Stimulated activated CD4-positive, alpha-beta T cell treated with anti-CD3 and anti-CD28 coated beads, Interleukin-4, amount 100 ng/mL, for 48 hours (primary cell): ENCODE measurements around the gene MAGEA6.
"Not testable (repeated sequence)": the region's sequence is repeated elsewhere in the genome, so short reads cannot be mapped to it uniquely, and the experiment has no call there.

ENCODE experiments used
- DNase-seq, 2 donors: peaks; one replicate each; pipeline ENCODE4 v3.0.0-alpha.2; 2020; ENCODE audit warnings: low read depth in 2 of 2

MAGEA6 gene

DNA sequence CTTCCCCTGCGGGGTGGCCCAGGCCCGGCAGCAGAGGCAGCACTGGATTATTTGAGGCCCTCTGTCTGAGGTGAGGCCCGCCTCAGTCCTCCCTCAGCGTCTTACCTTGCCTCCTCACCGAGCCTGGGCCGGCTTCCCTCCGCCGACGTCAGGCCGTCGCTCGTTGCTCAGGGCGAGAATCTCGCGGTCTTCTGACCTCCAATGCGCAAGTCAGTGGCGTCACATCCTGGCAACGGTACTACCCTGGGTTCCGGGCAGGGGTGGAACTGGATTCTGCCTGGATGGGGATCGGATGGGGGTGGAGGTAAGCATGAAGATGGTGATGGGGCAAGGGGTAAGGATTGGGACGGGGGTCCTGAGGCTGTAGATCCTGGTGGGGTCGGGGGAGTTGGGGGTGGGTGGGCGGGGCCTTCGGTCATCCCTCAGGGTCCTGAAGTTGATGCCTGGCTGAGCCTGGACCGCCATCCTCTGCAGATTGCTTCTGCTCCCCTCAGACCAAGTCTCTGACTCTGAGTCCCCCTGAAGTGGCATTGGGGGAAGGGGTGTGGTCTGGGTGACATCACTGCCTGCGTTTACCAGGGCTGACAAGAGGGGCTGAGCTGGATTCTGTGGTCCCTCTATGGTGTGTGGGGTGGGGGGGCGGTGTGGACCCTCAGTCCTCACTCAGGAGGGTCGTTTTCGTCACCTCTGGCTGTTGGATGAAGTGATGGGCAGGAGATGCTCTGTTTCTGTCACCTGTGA is at the start of gene MAGEA6:
Gene MAGEA6, minus strand, starts transcription at position 141 of the 741 bp plus-strand sequence. CDS start 2,039 bp downstream, outside the sequence.
- DNase-seq, result not testable (repeated sequence)

DNA sequence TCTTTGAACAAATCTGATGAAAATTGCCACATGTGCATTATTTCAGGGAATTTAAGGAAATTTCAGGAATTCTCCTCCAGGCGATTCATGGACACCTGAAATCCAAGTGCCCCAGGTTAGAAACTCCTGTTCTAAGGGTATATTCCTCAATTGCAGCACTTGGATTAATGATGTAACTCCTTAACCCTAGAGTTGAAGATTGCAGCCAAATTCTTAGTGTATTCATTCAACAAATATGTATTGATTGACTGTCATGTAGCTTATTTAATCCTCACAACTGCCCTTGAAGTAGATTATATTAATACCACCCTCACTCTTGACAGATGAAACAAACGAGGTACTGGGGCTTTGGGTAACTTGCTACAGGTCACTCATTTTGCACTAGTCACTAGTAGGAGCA is 49.8 kb upstream of the MAGEA6 start:
- no peak for DNase-seq

DNA sequence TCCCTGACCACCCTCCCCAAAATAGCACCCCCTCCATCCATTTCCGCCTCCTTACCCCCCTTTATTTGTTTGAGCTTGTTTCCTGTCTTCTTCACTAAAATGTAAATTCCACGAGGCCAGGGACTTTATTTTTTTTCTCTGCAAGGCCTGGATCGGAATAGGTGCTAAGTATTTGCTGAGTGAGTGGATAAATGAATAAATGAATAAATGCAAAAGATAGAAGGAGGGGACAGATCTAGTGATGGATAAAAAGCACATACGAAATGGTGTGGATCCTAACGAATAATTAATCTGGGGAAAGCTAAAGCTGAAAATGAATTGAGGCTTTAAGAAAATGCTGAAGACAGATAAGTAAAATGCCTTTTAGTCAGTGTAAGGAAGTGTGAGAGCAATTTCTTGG is 48.9 kb upstream of the MAGEA6 start:
- no peak for DNase-seq

- DNase-seq, result no peak
These were observed 47.7 kb upstream of the MAGEA6 start for GRCh38 chrX:152817078-152817764.

- DNase-seq, result no peak
These were observed 44.6 kb upstream of the MAGEA6 start for GRCh38 chrX:152814048-152814447.

DNA sequence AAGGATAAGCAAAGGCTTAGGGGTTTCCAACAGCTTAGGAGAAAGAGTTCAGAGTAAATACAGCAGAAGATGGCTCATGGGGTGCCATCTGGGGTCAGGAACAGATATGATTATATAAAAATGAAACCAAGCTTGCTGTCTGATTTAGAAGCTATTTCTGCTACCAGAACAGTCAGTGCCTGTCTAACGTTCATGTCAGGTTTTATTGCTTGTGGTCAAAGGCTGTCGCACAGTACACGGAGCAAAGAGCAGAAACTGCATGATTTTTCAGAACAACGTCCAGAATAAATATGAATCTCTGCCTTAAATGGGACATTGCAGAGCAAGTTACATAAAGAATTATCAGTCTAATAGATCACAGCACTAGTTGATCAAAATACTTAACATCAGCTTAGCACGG is 43.7 kb upstream of the MAGEA6 start:
- DNase-seq, result no peak

GRCh38 chrX:152810403-152810802 is 40.9 kb upstream of the MAGEA6 start:
- no peak for DNase-seq

- no peak for DNase-seq
These were observed 36.5 kb upstream of the MAGEA6 start for GRCh38 chrX:152806035-152806434.

DNA sequence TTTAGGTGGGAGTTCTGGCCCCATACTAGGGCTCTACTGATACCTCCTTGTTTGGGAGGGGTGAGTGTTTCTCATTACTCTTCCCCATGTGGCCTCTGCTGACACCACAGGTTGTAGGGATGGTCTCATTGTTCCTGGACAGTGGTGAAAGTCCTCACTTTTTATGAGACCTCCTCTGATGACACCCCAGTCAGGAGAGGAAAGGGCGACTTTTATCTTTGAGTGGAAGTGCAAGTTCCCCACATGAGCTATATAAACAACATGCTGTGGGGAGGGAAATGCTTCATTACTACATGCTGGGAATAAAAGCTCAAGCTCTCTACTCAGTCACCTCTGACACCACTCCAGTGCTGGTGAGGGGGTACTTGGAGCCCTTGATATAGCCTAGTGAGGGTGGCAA is 29.5 kb upstream of the MAGEA6 start:
- DNase-seq, result no peak

GRCh38 chrX:152787062-152787461 is 17.6 kb upstream of the MAGEA6 start:
- not testable (repeated sequence) for DNase-seq

DNA sequence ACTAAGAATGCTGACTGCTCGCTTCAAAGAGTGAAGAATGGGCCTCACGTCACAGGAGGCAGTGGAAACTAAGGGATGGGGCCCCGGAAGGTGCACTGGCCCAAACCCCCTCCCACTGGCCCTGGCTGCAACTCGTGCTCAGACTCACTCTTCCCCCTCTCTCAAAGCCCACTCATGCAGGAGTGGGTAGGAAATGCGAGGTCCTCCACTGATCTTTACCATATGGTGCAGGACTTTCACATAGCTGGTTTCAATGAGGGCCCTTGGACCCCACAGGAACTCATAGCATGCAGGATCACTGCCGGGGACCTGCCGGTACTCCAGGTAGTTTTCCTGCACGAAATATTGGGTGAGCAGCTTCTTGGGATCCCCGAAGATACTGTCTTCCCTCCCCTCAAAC is 2.9 kb downstream of the MAGEA6 start:
- DNase-seq, result not testable (repeated sequence)

GRCh38 chrX:152761582-152761981 is 7.9 kb downstream of the MAGEA6 start:
- not testable (repeated sequence) for DNase-seq

DNA sequence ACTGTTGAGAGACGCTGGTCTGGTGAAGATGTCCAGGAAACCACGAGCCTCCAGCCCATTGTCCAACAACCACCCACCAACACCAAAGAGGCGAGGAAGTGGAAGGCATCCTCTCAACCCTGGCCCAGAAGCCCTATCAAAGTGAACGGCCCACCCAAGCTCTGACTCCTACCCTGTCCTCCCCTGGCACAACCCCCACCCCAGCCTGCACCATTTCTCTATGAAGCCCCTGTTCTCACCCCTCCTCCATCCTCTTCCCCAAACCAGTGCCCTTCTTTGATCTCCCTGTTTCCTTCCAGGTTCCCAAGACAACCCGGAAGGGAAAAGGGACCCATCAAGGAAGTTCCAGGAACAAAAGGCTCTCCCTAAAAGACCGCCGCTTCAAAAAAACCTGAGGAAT is 9.9 kb downstream of the MAGEA6 start:
- DNase-seq, result not testable (repeated sequence)

DNA sequence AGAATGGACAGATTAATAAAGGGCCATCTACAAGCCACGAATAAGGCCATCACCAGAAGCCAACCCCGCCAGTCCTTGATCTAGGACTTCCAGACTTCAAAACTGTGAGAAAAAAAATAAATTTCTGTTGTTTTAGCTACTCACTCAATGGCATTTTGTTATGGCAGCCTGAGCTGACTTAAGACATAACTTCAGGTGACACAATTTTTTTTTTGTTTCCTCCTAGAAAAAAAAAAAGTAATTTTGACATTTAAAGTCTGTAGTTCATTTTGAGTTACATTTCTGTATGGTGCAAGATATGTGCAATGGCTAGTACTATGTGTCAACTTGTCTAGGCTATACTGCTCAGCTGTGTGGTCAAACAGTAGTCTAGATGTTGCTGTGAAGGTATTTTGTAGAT is 10.6 kb downstream of the MAGEA6 start, which contains the start of gene CSAG3:
Gene CSAG3, plus strand, starts transcription at position 301 of the 400 bp plus-strand sequence.
- not testable (repeated sequence) for DNase-seq

DNA sequence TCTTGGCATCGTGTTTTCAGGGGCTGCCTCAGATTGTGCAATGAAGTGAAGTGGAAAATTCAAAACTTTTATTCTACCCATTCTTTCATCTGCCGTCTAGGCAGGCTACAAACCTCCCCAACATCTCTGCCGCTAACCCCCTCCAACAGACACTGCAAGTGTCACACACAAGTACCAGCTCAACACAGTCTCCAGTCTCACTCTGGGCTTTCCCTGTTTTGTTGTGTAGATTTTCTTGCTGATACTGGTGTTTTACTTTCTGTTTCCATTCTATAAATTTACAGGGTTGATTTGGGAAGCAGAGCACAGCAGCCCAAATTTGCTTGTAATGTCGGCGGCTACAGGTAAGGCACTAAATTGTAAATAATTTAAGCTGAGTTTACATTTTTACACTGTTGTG is 14.6 kb downstream of the MAGEA6 start:
- DNase-seq, result not testable (repeated sequence)

GRCh38 chrX:152753686-152754650 is 15.5 kb downstream of the MAGEA6 start, which contains the start of gene MAGEA2:
TSS of gene MAGEA2 (minus strand) at chrX:152753842. CDS start at chrX:152751363, 2,479 bp downstream.
- not testable (repeated sequence) for DNase-seq

DNA sequence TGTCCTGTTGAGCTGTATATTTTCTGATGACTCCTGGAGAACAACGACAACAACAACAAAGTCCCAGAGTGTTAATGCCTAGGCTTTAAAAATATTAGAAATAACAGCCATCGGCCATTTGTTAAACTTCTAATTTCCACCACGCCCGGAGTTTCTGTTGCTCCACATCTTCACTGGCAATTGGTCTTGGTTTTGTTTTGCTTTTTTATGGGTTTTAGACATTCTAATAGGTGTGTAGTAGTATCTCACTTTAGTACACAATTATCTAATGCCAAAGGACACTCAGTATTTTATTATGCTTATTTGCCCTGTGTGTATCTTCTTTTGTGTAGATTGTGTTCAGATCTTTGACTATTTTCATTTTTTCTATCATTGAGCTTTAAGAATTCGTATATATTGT is 30.9 kb downstream of the MAGEA6 start:
- no peak for DNase-seq

GRCh38 chrX:152736528-152736927 is 33.0 kb downstream of the MAGEA6 start:
- not testable (repeated sequence) for DNase-seq

DNA sequence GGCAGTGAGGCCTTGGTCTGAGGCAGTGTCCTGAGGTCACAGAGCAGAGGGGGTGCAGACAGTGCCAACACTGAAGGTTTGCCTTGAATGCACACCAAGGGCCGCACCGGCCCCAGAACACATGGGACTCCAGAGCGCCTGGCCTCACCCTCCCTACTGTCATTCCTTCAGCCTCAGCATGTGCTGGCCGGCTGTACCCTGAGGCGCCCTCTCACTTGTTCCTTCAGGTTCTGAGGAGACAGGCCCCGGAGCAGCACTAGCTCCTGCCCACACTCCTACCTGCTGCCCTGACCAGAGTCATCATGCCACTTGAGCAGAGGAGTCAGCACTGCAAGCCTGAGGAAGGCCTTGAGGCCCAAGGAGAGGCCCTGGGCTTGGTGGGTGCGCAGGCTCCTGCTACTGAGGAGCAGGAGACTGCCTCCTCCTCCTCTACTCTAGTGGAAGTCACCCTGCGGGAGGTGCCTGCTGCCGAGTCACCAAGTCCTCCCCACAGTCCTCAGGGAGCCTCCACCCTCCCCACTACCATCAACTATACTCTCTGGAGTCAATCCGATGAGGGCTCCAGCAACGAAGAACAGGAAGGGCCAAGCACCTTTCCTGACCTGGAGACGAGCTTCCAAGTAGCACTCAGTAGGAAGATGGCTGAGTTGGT is 33.5 kb downstream of the MAGEA6 start:
- DNase-seq, result no peak

GRCh38 chrX:152735101-152735500 is 34.4 kb downstream of the MAGEA6 start:
- DNase-seq, result no peak

DNA sequence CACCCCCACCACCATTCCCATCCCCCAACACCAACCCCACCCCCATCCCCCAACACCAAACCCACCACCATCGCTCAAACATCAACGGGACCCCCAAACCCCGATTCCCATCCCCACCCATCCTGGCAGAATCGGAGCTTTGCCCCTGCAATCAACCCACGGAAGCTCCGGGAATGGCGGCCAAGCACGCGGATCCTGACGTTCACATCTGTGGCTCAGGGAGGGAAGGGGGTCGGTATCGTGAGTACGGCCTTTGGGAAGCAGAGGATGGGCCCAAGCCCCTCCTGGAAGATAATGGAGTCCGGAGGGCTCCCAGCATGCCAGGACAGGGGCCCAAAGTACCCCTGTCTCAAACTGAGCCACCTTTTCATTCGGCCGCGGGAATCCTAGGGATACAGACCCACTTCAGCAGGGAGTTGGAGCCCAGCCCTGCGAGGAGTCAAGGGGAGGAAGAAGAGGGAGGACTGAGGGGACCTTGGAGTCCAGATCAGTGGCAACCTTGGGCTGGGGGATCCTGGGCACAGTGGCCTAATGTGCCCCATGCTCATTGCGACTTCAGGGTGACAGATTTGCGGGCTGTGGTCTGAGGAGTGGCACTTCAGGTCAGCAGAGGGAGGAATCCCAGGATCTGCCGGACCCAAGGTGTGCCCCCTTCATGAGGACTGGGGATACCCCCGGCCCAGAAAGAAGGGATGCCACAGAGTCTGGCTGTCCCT is 35.2 kb downstream of the MAGEA6 start:
- DNase-seq, result not testable (repeated sequence)
